Keratinocyte (primary cell): ENCODE data around the gene CRACR2B. TPM values are rescaled to one million over a fixed set of nuclear protein-coding genes. Genes with fewer than 3 reads are reported as not detected.

ENCODE experiments used
- DNase-seq: peaks from one replicate; pipeline ENCODE4 v3.0.0-alpha.2; 2011; ENCODE audit warnings: low read depth, missing footprints, low spot score
- FAIRE-seq: peaks from 2 replicates; lab custom pipeline; 2011; peaks lifted over from hg19 to GRCh38; lab: Jason Lieb, UNC
- H2AFZ ChIP-seq: 2 replicates; pipeline ENCODE4 v1.6.0; 2012; ENCODE audit warnings: low read length, control low read depth, inconsistent platforms; ENCODE audit not compliant: control insufficient read depth
- H3K27ac ChIP-seq: 2 replicates; pipeline ENCODE4 v1.5.1; 2011; ENCODE audit warnings: low read length; ENCODE audit not compliant: control insufficient read depth, insufficient read depth
- H3K27me3 ChIP-seq: 3 replicates; pipeline ENCODE4 v1.6.0; 2011; ENCODE audit warnings: low read length; ENCODE audit not compliant: control insufficient read depth, insufficient read depth; ENCODE audit errors: extremely low read depth
- H3K36me3 ChIP-seq, 2 experiments: 2 replicates in 1 of 2; 3 replicates in 1 of 2; pipeline ENCODE4 v1.5.1; 2011; ENCODE audit warnings: low read length in 2 of 2, mild to moderate bottlenecking in 1 of 2; ENCODE audit not compliant: control insufficient read depth in 2 of 2, insufficient read depth in 2 of 2; ENCODE audit errors: extremely low read depth in 1 of 2
- H3K4me1 ChIP-seq: 3 replicates; pipeline ENCODE4 v1.5.1; 2011; ENCODE audit warnings: low read length; ENCODE audit not compliant: control insufficient read depth, insufficient read depth; ENCODE audit errors: extremely low read depth
- H3K4me2 ChIP-seq: 3 replicates; pipeline ENCODE4 v1.6.0; 2011; ENCODE audit warnings: low read depth, low read length; ENCODE audit not compliant: control insufficient read depth, insufficient read depth; ENCODE audit errors: extremely low read depth
- H3K4me3 ChIP-seq, 3 experiments: fragments of 200-600 bp in 1 of 3; sonication (generic) in 1 of 3; 2 replicates in 2 of 3; 3 replicates in 1 of 3; pipeline ENCODE4 v1.5.1; 2011 to 2016; ENCODE audit warnings: low read length in 3 of 3, mild to moderate bottlenecking in 3 of 3, control low read depth in 2 of 3, inconsistent platforms in 1 of 3, low read depth in 1 of 3, mixed read lengths in 1 of 3, mixed run types in 1 of 3, moderate library complexity in 1 of 3; ENCODE audit not compliant: control insufficient read depth in 2 of 3, insufficient read depth in 2 of 3; ENCODE audit errors: extremely low read depth in 1 of 3
- H3K79me2 ChIP-seq: 2 replicates; pipeline ENCODE4 v1.6.0; 2012; ENCODE audit warnings: low read length; ENCODE audit not compliant: control insufficient read depth, insufficient read depth
- H3K9ac ChIP-seq: 3 replicates; pipeline ENCODE4 v1.6.0; 2011; ENCODE audit warnings: low read length; ENCODE audit not compliant: control insufficient read depth, insufficient read depth; ENCODE audit errors: extremely low read depth
- H3K9me1 ChIP-seq: 3 replicates; pipeline ENCODE4 v1.6.0; 2011; ENCODE audit warnings: low read length; ENCODE audit not compliant: control insufficient read depth, insufficient read depth; ENCODE audit errors: extremely low read depth
- H3K9me3 ChIP-seq: 2 replicates; pipeline ENCODE4 v1.5.1; 2012; ENCODE audit warnings: low read depth, low read length; ENCODE audit not compliant: control insufficient read depth
- H4K20me1 ChIP-seq: 3 replicates; pipeline ENCODE4 v1.6.0; 2011; ENCODE audit warnings: low read length; ENCODE audit not compliant: control insufficient read depth, insufficient read depth; ENCODE audit errors: extremely low read depth
- CTCF ChIP-seq, 3 experiments: IDR thresholded peaks in 1 of 3; conservative IDR thresholded peaks in 1 of 3; optimal IDR thresholded peaks in 1 of 3; 2 replicates in 2 of 3; 3 replicates in 1 of 3; pipeline versions ENCODE3 to v1.5.1; 2011; ENCODE audit warnings: low read length in 3 of 3, mild to moderate bottlenecking in 3 of 3, moderate library complexity in 2 of 3, control low read depth in 1 of 3, inconsistent platforms in 1 of 3; ENCODE audit not compliant: insufficient read depth in 2 of 3; ENCODE audit errors: extremely low read depth in 1 of 3
- EZH2 ChIP-seq: IDR thresholded peaks from one replicate; pipeline ENCODE4 v1.6.1; 2012; ENCODE audit warnings: inconsistent platforms, mild to moderate bottlenecking, low read length, moderate library complexity
- dilution Hi-C: fragments of 300-500 bp; cut with MboI; formaldehyde crosslinking; loops from one replicate; pipeline ENCODE4 v1.7.0; 2020; ENCODE audit warnings: low sequenced_read_pairs; ENCODE audit not compliant: extremely low pct_ligation_motif_present
- polyA plus RNA-seq, 5 experiments: library from polyadenylated mRNA; depleted of rRNA in 3 of 5; stranded (reverse) in 3 of 5; stranded (forward) in 1 of 5; unstranded in 1 of 5; fragments of >200 nt; gene quantifications; 1 replicate in 1 of 5; 2 replicates in 3 of 5; 3 replicates in 1 of 5; pipeline versions ENCODE4 v1.2.1 to v1.2.3, GENCODE V29; 2011 to 2012; ENCODE audit warnings: missing spikeins in 2 of 5, low read depth in 1 of 5, low replicate concordance in 1 of 5

CRACR2B gene
- polyA plus RNA-seq, 1 donor (not counting 4 experiments of a cell fraction or from before 2014, with no cell fraction given): 0.17 TPM

GRCh38 chr11:876545-876944 is 48.8 kb downstream of the CRACR2B start:
- no peak overlapping the region for H3K9ac ChIP-seq

GRCh38 chr11:877565-877964 is 49.8 kb downstream of the CRACR2B start:
- H3K4me2 ChIP-seq: no peak overlapping the region
- H3K4me1 ChIP-seq: no peaks in the 10 kb centered on the region
- no peaks in the 10 kb centered on the region for H3K9me3 ChIP-seq
- H4K20me1 ChIP-seq: no peaks in the 10 kb centered on the region
- H3K4me3 ChIP-seq: no peak overlapping the region
- H3K9me1 ChIP-seq: no peaks in the 10 kb centered on the region
- H2AFZ ChIP-seq: no peak overlapping the region
- no peaks in the 10 kb centered on the region for H3K27me3 ChIP-seq
- dilution Hi-C loops: no loop called here
- FAIRE-seq (no peak), DNase-seq (no peak)
- H3K79me2 ChIP-seq: no peaks in the 10 kb centered on the region
- H3K9ac ChIP-seq: no peak overlapping the region
- H3K27ac ChIP-seq: no peak overlapping the region
- peaks cover 3 to 8% of the 10 kb centered on the region in 2 experiments for H3K36me3 ChIP-seq
- no peak for TF ChIP-seq EZH2
- no peak for TF ChIP-seq CTCF (optimal IDR thresholded peaks at IDR 0.05 in 1 of 3, IDR thresholded peaks at IDR 0.05 in 1 of 3, conservative IDR thresholded peaks at IDR 0.05 in 1 of 3; ENCODE audit: extremely low read depth in 1 of 3, insufficient read depth in 2 of 3, low read length in 3 of 3)

More at GRCh38 chr11:876545-876944, 48.8 kb downstream of the CRACR2B start:
- Histone ChIP-seq H3K4me2 (no peak overlapping the region), H3K79me2 (no peaks in the 10 kb centered on the region), H3K4me1 (no peaks in the 10 kb centered on the region), H2AFZ (no peak overlapping the region), H4K20me1 (no peaks in the 10 kb centered on the region), H3K36me3 (peaks cover 3 to 8% of the 10 kb centered on the region in 2 experiments), H3K4me3 (no peak overlapping the region), H3K9me1 (no peaks in the 10 kb centered on the region), H3K27ac (no peak overlapping the region), H3K9me3 (no peaks in the 10 kb centered on the region), H3K27me3 (no peaks in the 10 kb centered on the region)
- dilution Hi-C loops: no loop called here
- no peak for TF ChIP-seq CTCF (optimal IDR thresholded peaks at IDR 0.05 in 1 of 3, IDR thresholded peaks at IDR 0.05 in 1 of 3, conservative IDR thresholded peaks at IDR 0.05 in 1 of 3; ENCODE audit: extremely low read depth in 1 of 3, insufficient read depth in 2 of 3, low read length in 3 of 3)
- no peak for TF ChIP-seq EZH2
- DNase-seq (no peak), FAIRE-seq (no peak)
